IMR-90 (cell line): Measurements from ENCODE around the gene BCAR1.

ENCODE experiments used
- CTCF ChIP-seq: conservative IDR thresholded peaks from 2 replicates; pipeline ENCODE4 v1.5.1; 2012; ENCODE audit warnings: mild to moderate bottlenecking, low read depth, low read length, improper control_type of control experiment
- POLR2A ChIP-seq: IDR thresholded peaks from 2 replicates; pipeline ENCODE4 v1.6.1; 2012; ENCODE audit warnings: mild to moderate bottlenecking, low read depth, low read length
- RCOR1 ChIP-seq: IDR thresholded peaks from 2 replicates; pipeline ENCODE4 v1.6.1; 2012; ENCODE audit warnings: mild to moderate bottlenecking, low read length, improper control_type of control experiment; ENCODE audit not compliant: insufficient replicate concordance
- RFX5 ChIP-seq: IDR thresholded peaks from 2 replicates; pipeline ENCODE4 v1.8.0; 2012; ENCODE audit warnings: low read depth, mild to moderate bottlenecking, low read length, moderate library complexity

GRCh38 chr16:75192606-75193264, 58.7 kb downstream of the BCAR1 start:
- TF ChIP-seq CTCF (no peak), POLR2A (no peak), RCOR1 (no peak), RFX5 (no peak)
